GM13976 (cell line): ENCODE measurements around the gene RAD51B.

ENCODE experiments used
- DNase-seq: peaks from one replicate; pipeline ENCODE4 v3.0.0; 2012; ENCODE audit warnings: low spot score
- CTCF ChIP-seq: IDR thresholded peaks from 2 replicates; pipeline ENCODE4 v1.5.1; 2012; ENCODE audit warnings: borderline replicate concordance, mild to moderate bottlenecking; ENCODE audit not compliant: insufficient read depth; ENCODE audit errors: extremely low read depth, missing control alignments, control extremely low read depth
- in situ Hi-C: fragments of 300-500 bp; cut with MboI; formaldehyde crosslinking; loops from one replicate; pipeline ENCODE4 v1.12.0; 2022; ENCODE audit warnings: low sequenced_read_pairs, mixed read lengths, inconsistent platforms; ENCODE audit not compliant: unreplicated experiment

RAD51B gene

GRCh38 chr14:68628605-68629310 lies 809.2 kb downstream of the RAD51B start:
- no peak for DNase-seq
- in situ Hi-C loops, result no loop called here
- no peak for TF ChIP-seq CTCF

DNA sequence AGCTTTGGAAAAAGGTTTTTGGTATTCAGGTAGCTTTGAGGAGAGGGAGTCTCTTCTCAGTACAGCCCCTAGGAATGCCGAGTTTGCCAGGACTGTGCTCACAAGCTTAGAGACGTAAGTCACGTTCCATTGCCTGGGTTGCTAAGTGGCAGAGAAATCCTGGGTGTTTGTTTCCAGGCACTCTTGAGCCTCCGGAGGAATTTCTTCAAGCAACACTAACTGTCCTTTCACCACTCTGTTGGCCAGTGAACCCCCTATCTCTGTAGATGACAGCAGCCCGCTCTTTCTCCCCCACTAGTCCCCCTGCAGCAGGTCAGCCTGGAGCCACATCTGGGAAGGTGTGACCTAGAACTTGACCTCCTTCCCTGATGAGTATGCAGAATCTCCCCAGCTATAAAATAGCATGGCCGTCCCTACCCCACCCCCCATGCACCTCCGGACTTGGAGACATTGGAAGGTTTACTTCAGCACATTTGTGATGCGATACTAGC lies 810.5 kb downstream of the RAD51B start:
- no peak for TF ChIP-seq CTCF
- in situ Hi-C loops, result no loop called here
- DNase-seq, result no peak

DNA sequence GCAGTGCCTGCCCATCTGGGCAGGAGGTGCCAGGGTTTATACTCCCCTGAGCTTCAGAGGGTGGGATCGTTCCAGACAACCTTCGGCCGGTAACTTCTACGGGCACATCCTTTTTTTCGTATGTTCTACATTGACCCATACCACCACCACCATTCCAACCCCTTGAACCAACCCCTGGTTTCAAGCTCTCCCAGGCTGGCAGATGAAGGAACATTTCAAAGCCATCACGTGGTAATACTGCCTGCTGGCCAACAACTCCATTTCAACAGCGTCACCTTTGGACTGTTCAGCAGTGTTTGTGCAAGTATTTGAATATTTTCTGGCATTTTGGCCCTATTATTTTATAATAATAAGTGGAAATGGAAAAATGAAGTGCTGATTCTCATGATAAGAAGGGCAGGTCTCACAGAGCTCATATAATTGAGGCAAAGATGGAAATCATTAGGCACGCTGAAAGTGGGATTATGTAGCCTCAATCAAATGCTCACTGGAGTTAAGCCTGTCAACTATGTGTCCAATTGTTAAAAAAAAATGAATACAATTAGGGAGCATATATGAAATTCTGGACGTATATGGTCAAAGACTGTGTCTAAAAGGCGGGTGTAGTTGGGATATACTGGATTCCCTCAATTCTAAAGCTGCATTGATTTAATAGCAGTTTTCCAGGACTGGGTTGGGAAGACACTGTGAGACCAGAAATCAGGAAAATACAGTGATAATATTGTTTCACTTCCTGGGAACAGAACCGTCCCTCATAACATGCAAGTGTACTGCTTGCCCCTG lies 811.2 kb downstream of the RAD51B start:
- no peak for DNase-seq
- in situ Hi-C loops, result no loop called here
- TF ChIP-seq CTCF, result no peak

DNA sequence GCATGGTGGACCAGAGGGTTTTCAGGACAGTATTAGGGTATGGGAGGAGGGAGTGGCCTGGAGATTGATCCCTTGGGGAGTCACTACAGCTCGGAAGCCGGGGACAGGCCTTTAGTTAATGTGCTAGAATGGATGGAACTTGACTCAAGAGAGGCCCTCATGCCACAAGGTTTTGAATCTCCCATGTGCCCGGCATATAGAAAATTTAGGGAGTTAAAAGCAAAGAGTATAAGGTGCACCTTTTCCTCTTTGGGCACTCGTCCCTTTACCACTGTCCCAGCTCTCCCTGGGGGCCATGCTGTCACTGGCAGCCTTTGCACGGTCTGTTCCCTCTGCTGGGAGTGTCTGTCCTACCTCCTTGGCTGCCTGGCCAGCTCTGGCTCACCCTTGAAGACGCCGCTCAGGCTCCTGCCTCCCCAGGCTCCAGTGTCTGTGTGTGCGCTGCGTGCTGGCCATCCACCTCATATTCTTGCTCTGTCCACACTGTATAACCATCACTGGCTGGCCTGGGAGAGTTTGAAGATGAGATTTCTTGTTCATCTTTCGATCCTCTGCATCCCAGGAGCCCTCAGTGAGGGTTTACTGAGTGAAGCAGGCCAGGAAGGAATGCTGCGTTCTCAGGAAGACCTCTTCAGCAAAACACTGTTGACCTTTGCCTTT lies 811.9 kb downstream of the RAD51B start:
- no peak for TF ChIP-seq CTCF
- in situ Hi-C loops, result no loop called here
- DNase-seq, result no peak

GRCh38 chr14:68632054-68632895 lies 812.7 kb downstream of the RAD51B start:
- in situ Hi-C loops, result no loop called here
- DNase-seq, result no peak
- TF ChIP-seq CTCF, result no peak

GRCh38 chr14:68633131-68633991 lies 813.8 kb downstream of the RAD51B start:
- TF ChIP-seq CTCF, result no peak
- no peak for DNase-seq
- in situ Hi-C loops, result no loop called here
